Neural crest cell (in vitro differentiated cells): ENCODE results near the gene CA10. TPM values are rescaled to one million over a fixed set of nuclear protein-coding genes. Genes with fewer than 3 reads are reported as not detected.

Source experiments
- DNase-seq: peaks from one replicate; pipeline ENCODE4 v3.0.0; 2021; ENCODE audit warnings: low read depth, mixed read lengths, low spot score
- H3K27ac Mint-ChIP-seq: one replicate; pipeline ENCODE4 v1.8.0; 2021; ENCODE audit warnings: mild to moderate bottlenecking, mixed read lengths; ENCODE audit not compliant: unreplicated experiment
- H3K27me3 Mint-ChIP-seq: 2 replicates; pipeline ENCODE4 v1.8.0; 2021; ENCODE audit warnings: low read depth, mild to moderate bottlenecking, mixed read lengths
- H3K36me3 Mint-ChIP-seq: 2 replicates; pipeline ENCODE4 v1.8.0; 2021; ENCODE audit warnings: low read depth, mild to moderate bottlenecking, mixed read lengths
- H3K4me1 Mint-ChIP-seq: 2 replicates; pipeline ENCODE4 v1.8.0; 2021; ENCODE audit warnings: mixed read lengths
- H3K4me3 Mint-ChIP-seq: one replicate; pipeline ENCODE4 v1.8.0; 2021; ENCODE audit warnings: mild to moderate bottlenecking, mixed read lengths
- H3K9me3 Mint-ChIP-seq: 2 replicates; pipeline ENCODE4 v1.8.0; 2021; ENCODE audit warnings: mixed read lengths
- CTCF ChIP-seq: fragments of 200-600 bp; sonication (generic); conservative IDR thresholded peaks from 2 replicates; pipeline ENCODE4 v1.5.0; 2021; ENCODE audit warnings: antibody characterized with exemption, mild to moderate bottlenecking
- total RNA-seq: library from RNA; stranded (reverse); gene quantifications from 2 replicates; pipeline ENCODE4 v1.2.1, GENCODE V29; 2021

The CA10 gene
- total RNA-seq, 1 donor from 2014 or later, result not detected

- Mint-ChIP-seq H3K9me3 (no peaks in the 10 kb centered on the region), H3K36me3 (no peaks in the 10 kb centered on the region), H3K27ac (no peak overlapping the region), H3K4me3 (no peak overlapping the region), H3K4me1 (no peaks in the 10 kb centered on the region), H3K27me3 (peaks cover 8% of the 10 kb centered on the region)
- no peak for TF ChIP-seq CTCF
- DNase-seq, result no peak
Measured at GRCh38 chr17:52181782-52182181, 23.3 kb upstream of the CA10 start.

GRCh38 chr17:52178012-52178411, 19.5 kb upstream of the CA10 start:
- Mint-ChIP-seq H3K27ac (no peak overlapping the region), H3K27me3 (peaks cover 8% of the 10 kb centered on the region), H3K36me3 (no peaks in the 10 kb centered on the region), H3K4me1 (no peaks in the 10 kb centered on the region), H3K9me3 (no peaks in the 10 kb centered on the region), H3K4me3 (no peak overlapping the region)
- no peak for DNase-seq
- no peak for TF ChIP-seq CTCF

GRCh38 chr17:52170963-52171572, 12.6 kb upstream of the CA10 start:
- Mint-ChIP-seq H3K4me1 (no peaks in the 10 kb centered on the region), H3K27me3 (peaks cover 31% of the 10 kb centered on the region), H3K27ac (no peak overlapping the region), H3K36me3 (no peaks in the 10 kb centered on the region), H3K4me3 (no peak overlapping the region), H3K9me3 (no peaks in the 10 kb centered on the region)
- DNase-seq, result peak; percentile 39
- TF ChIP-seq CTCF, result peak; percentile 76

GRCh38 chr17:52160136-52160567, 1.6 kb upstream of the CA10 start:
- no peak overlapping the region for H3K27ac Mint-ChIP-seq
- no peaks in the 10 kb centered on the region for H3K36me3 Mint-ChIP-seq
- peaks cover 87% of the 10 kb centered on the region for H3K27me3 Mint-ChIP-seq
- DNase-seq, result no peak
- peaks cover 6% of the 10 kb centered on the region for H3K4me1 Mint-ChIP-seq
- no peak for TF ChIP-seq CTCF
- H3K4me3 Mint-ChIP-seq, result peak overlapping the region; percentile 15
- no peaks in the 10 kb centered on the region for H3K9me3 Mint-ChIP-seq

GRCh38 chr17:52159246-52160135, 977 bp upstream of the CA10 start:
- no peak for DNase-seq
- peaks cover 6% of the 10 kb centered on the region for H3K4me1 Mint-ChIP-seq
- H3K4me3 Mint-ChIP-seq, result peak overlapping the region; percentile 79
- H3K27me3 Mint-ChIP-seq, result peaks cover 90% of the 10 kb centered on the region
- no peaks in the 10 kb centered on the region for H3K9me3 Mint-ChIP-seq
- H3K27ac Mint-ChIP-seq, result no peak overlapping the region
- no peaks in the 10 kb centered on the region for H3K36me3 Mint-ChIP-seq
- no peak for TF ChIP-seq CTCF
